H9 (cell line): ENCODE measurements around the gene SORCS2. TPM values are rescaled to one million over a fixed set of nuclear protein-coding genes. Genes with fewer than 3 reads are reported as not detected.

ENCODE experiments used
- DNase-seq: peaks from one replicate; pipeline ENCODE4 v3.0.0-alpha.2; 2017
- H2AFZ ChIP-seq: one replicate; pipeline ENCODE4 v1.6.1; 2013; ENCODE audit warnings: mild to moderate bottlenecking, low read length, control low read depth, moderate library complexity
- H2AK5ac ChIP-seq: 2 replicates; pipeline ENCODE4 v1.6.1; 2013; ENCODE audit warnings: low read length, control low read depth, mixed read lengths; ENCODE audit not compliant: insufficient read length
- H2BK120ac ChIP-seq: one replicate; pipeline ENCODE4 v1.6.1; 2013; ENCODE audit warnings: low read depth, mild to moderate bottlenecking, low read length, control low read depth, inconsistent platforms; ENCODE audit not compliant: poor library complexity, severe bottlenecking
- H2BK12ac ChIP-seq: 2 replicates; pipeline ENCODE4 v1.6.1; 2013; ENCODE audit warnings: low read length, control low read depth, mixed read lengths, low read depth; ENCODE audit not compliant: insufficient read length
- H2BK15ac ChIP-seq: 2 replicates; pipeline ENCODE4 v1.6.1; 2013; ENCODE audit warnings: low read depth, low read length, control low read depth
- H2BK20ac ChIP-seq: one replicate; pipeline ENCODE4 v1.6.1; 2013; ENCODE audit warnings: low read depth, mild to moderate bottlenecking, low read length, control low read depth, inconsistent platforms; ENCODE audit not compliant: poor library complexity, severe bottlenecking
- H2BK5ac ChIP-seq: 2 replicates; pipeline ENCODE4 v1.6.1; 2013; ENCODE audit warnings: low read length, control low read depth, mixed read lengths; ENCODE audit not compliant: insufficient read length
- H3K14ac ChIP-seq: 2 replicates; pipeline ENCODE4 v1.6.1; 2013; ENCODE audit warnings: low read length, control low read depth; ENCODE audit not compliant: insufficient read depth
- H3K18ac ChIP-seq: 2 replicates; pipeline ENCODE4 v1.6.1; 2013; ENCODE audit warnings: low read depth, mild to moderate bottlenecking, mixed read lengths, low read length, control low read depth; ENCODE audit not compliant: insufficient read length
- H3K23ac ChIP-seq: 2 replicates; pipeline ENCODE4 v1.6.1; 2013; ENCODE audit warnings: low read length, control low read depth, mixed read lengths, low read depth; ENCODE audit not compliant: insufficient read length
- H3K23me2 ChIP-seq: 2 replicates; pipeline ENCODE4 v1.6.1; 2013; ENCODE audit warnings: low read depth, mild to moderate bottlenecking, mixed read lengths, low read length, control low read depth; ENCODE audit not compliant: insufficient read length, poor library complexity, severe bottlenecking
- H3K27ac ChIP-seq: 2 replicates; pipeline ENCODE4 v1.5.1; 2013; ENCODE audit warnings: low read length, control low read depth, mixed read lengths, low read depth; ENCODE audit not compliant: insufficient read length
- H3K27me3 ChIP-seq: 2 replicates; pipeline ENCODE4 v1.6.1; 2013; ENCODE audit warnings: low read length, control low read depth, inconsistent platforms; ENCODE audit not compliant: insufficient read depth
- H3K4ac ChIP-seq: 2 replicates; pipeline ENCODE4 v1.6.1; 2013; ENCODE audit warnings: low read depth, mild to moderate bottlenecking, control low read depth, inconsistent platforms, low read length, moderate library complexity
- H3K4me1 ChIP-seq: 2 replicates; pipeline ENCODE4 v1.6.1; 2013; ENCODE audit warnings: low read length, control low read depth, inconsistent platforms; ENCODE audit not compliant: insufficient read depth
- H3K4me2 ChIP-seq: 2 replicates; pipeline ENCODE4 v1.6.1; 2013; ENCODE audit warnings: low read length, control low read depth, mixed read lengths; ENCODE audit not compliant: insufficient read length, insufficient read depth
- H3K56ac ChIP-seq: 2 replicates; pipeline ENCODE4 v1.6.1; 2013; ENCODE audit warnings: low read depth, mild to moderate bottlenecking, mixed read lengths, low read length, control low read depth; ENCODE audit not compliant: insufficient read length
- H3K79me1 ChIP-seq: 2 replicates; pipeline ENCODE4 v1.6.1; 2013; ENCODE audit warnings: low read depth, mild to moderate bottlenecking, moderate library complexity, low read length, control low read depth, inconsistent platforms; ENCODE audit not compliant: insufficient read depth, poor library complexity, severe bottlenecking
- H3K79me2 ChIP-seq: 2 replicates; pipeline ENCODE4 v1.6.1; 2013; ENCODE audit warnings: low read length, control low read depth, inconsistent platforms; ENCODE audit not compliant: insufficient read depth
- H3K9ac ChIP-seq: 2 replicates; pipeline ENCODE4 v1.6.1; 2013; ENCODE audit warnings: low read length, control low read depth, mixed read lengths; ENCODE audit not compliant: insufficient read length; ENCODE audit errors: extremely low read depth
- H3K9me3 ChIP-seq: one replicate; pipeline ENCODE4 v1.6.1; 2013; ENCODE audit warnings: low read depth, low read length, inconsistent platforms; ENCODE audit not compliant: control insufficient read depth
- H3T11ph ChIP-seq: one replicate; pipeline ENCODE4 v1.6.1; 2013; ENCODE audit warnings: mild to moderate bottlenecking, low read length, control low read depth, inconsistent platforms
- H4K20me1 ChIP-seq: one replicate; pipeline ENCODE4 v1.6.1; 2013; ENCODE audit not compliant: control insufficient read depth, insufficient read length, insufficient read depth
- H4K5ac ChIP-seq: 2 replicates; pipeline ENCODE4 v1.6.1; 2013; ENCODE audit warnings: low read depth, mild to moderate bottlenecking, mixed read lengths, low read length, control low read depth; ENCODE audit not compliant: insufficient read length
- H4K8ac ChIP-seq: replicated peaks from 2 replicates; pipeline ENCODE4 v1.6.1; 2013; ENCODE audit warnings: low read length, control low read depth, mixed read lengths, low read depth; ENCODE audit not compliant: insufficient read length
- H4K91ac ChIP-seq: 2 replicates; pipeline ENCODE4 v1.6.1; 2013; ENCODE audit warnings: low read depth, mild to moderate bottlenecking, moderate library complexity, mixed read lengths, low read length, control low read depth; ENCODE audit not compliant: insufficient read length
- H3K27ac Mint-ChIP-seq, 3 experiments: 2 replicates in 2 of 3; 3 replicates in 1 of 3; pipeline ENCODE4 v1.8.0; 2020 to 2021; ENCODE audit warnings: mixed read lengths in 3 of 3, mild to moderate bottlenecking in 1 of 3, moderate library complexity in 1 of 3
- H3K27me3 Mint-ChIP-seq: 2 replicates; pipeline ENCODE4 v1.8.0; 2021; ENCODE audit warnings: low read depth, mild to moderate bottlenecking, moderate library complexity, mixed read lengths
- H3K36me3 Mint-ChIP-seq, 3 experiments: 2 replicates in 2 of 3; 3 replicates in 1 of 3; pipeline ENCODE4 v1.8.0; 2020 to 2021; ENCODE audit warnings: low read depth in 3 of 3, mixed read lengths in 3 of 3; ENCODE audit not compliant: insufficient read depth in 1 of 3
- H3K4me1 Mint-ChIP-seq, 2 experiments: 2 replicates each; pipeline ENCODE4 v1.8.0; 2020; ENCODE audit warnings: mixed read lengths in 2 of 2
- H3K4me3 Mint-ChIP-seq, 2 experiments: 2 replicates in 1 of 2; 3 replicates in 1 of 2; pipeline ENCODE4 v1.8.0; 2020 to 2021; ENCODE audit warnings: mild to moderate bottlenecking in 2 of 2, mixed read lengths in 2 of 2, moderate library complexity in 1 of 2
- H3K9me3 Mint-ChIP-seq, 2 experiments: 2 replicates in 1 of 2; 3 replicates in 1 of 2; pipeline ENCODE4 v1.8.0; 2020; ENCODE audit warnings: mild to moderate bottlenecking in 2 of 2, mixed read lengths in 2 of 2, moderate library complexity in 1 of 2
- CTCF ChIP-seq: fragments of 200-600 bp; sonication (generic); conservative IDR thresholded peaks from 3 replicates; pipeline ENCODE4 v1.8.0; 2021; ENCODE audit warnings: antibody characterized with exemption, mild to moderate bottlenecking
- WGBS: extraction: QIAGEN DNeasy Blood & Tissue Kit; methylation state at CpG from one replicate; pipeline ENCODE4 v1.1.7; 2013; ENCODE audit warnings: missing lambda C conversion rate, low lambda C conversion rate, mixed read lengths; ENCODE audit not compliant: insufficient read length; ENCODE audit errors: extremely low coverage; 5-methylcytosine and 5-hydroxymethylcytosine counted together
- total RNA-seq: library from RNA; stranded (reverse); gene quantifications from 2 replicates; pipeline ENCODE4 v1.2.1, GENCODE V29; 2021

Gene SORCS2
- total RNA-seq, 1 experiment from 2014 or later = 0.57 TPM

- H3K79me2 ChIP-seq = no peaks in the 10 kb centered on the region
- no peak overlapping the region for H3K56ac ChIP-seq
- no peak overlapping the region for H3K18ac ChIP-seq
- no CpG with 5 or more reads among the region's 18 CpGs for WGBS
- H4K8ac ChIP-seq = no peak overlapping the region
- no peaks in the 10 kb centered on the region for H3K36me3 Mint-ChIP-seq
- H3K27me3 ChIP-seq = no peaks in the 10 kb centered on the region
- H3K23me2 ChIP-seq = no peaks in the 10 kb centered on the region
- H3K27ac Mint-ChIP-seq = no peak overlapping the region
- no peaks in the 10 kb centered on the region for H3K79me1 ChIP-seq
- H3K23ac ChIP-seq = no peak overlapping the region
- TF ChIP-seq CTCF = no peak
- no peaks in the 10 kb centered on the region for H4K20me1 ChIP-seq
- H3K4me2 ChIP-seq = no peak overlapping the region
- H3K4me1 Mint-ChIP-seq = no peaks in the 10 kb centered on the region
- no peak overlapping the region for H2AFZ ChIP-seq
- H2BK5ac ChIP-seq = no peak overlapping the region
- H4K5ac ChIP-seq = no peak overlapping the region
- H2BK12ac ChIP-seq = no peak overlapping the region
- no peak overlapping the region for H3K27ac ChIP-seq
- H3K4ac ChIP-seq = no peak overlapping the region
- no peak overlapping the region for H3T11ph ChIP-seq
- DNase-seq = no peak
- H4K91ac ChIP-seq = no peak overlapping the region
- no peaks in the 10 kb centered on the region; the same call in 1 of the 2 replicates for H3K27me3 Mint-ChIP-seq
- H3K9me3 ChIP-seq = no peaks in the 10 kb centered on the region
- no peak overlapping the region for H2BK20ac ChIP-seq
- H3K4me3 Mint-ChIP-seq = no peak overlapping the region
- no peak overlapping the region for H3K14ac ChIP-seq
- peaks cover 0 to 5% of the 10 kb centered on the region in 2 experiments; a peak in 1 of 5 replicates for H3K9me3 Mint-ChIP-seq
- H3K4me1 ChIP-seq = no peaks in the 10 kb centered on the region
- no peak overlapping the region for H2BK120ac ChIP-seq
- no peak overlapping the region for H2AK5ac ChIP-seq
- H3K9ac ChIP-seq = no peak overlapping the region
- no peak overlapping the region for H2BK15ac ChIP-seq
Observed at GRCh38 chr4:7692451-7693236, 500.3 kb downstream of the SORCS2 start.
